Measurements from ENCODE around the gene CFAP299. TPM values are rescaled to one million over a fixed set of nuclear protein-coding genes. Genes with fewer than 3 reads are reported as not detected.

The CFAP299 gene
- total RNA-seq, 2 experiments from 2014 or later = 0.63 to 3.7 TPM

DNA sequence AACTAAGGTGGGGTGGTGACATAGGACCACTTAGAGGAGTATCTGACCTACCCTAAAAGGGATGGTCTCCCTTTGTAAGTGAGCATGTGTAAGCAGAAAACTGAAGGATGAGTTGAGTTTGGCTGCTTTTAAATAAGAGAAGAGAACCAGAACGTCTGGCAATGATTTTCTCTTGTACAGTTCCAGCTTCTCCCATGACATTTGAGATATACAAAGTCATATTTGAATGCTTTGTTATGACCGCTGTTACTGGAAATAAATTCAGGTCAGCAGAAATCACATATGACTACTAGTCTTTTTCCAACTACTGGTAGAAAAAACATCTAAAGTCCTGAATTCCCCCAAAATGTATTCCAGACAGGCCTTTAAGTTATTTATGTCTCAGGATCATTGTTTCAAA, 381.7 kb downstream of the CFAP299 start:
- Histone ChIP-seq H3K27ac (ENCODE audit: low read depth, low read length, poor library complexity, severe bottlenecking) (no peak overlapping the region), H4K20me1 (ENCODE audit: insufficient read depth, low read length) (no peaks in the 10 kb centered on the region), H3K4me2 (ENCODE audit: low read length) (no peak overlapping the region), H3K36me3 (ENCODE audit: insufficient read depth, low read length) (peaks cover 15% of the 10 kb centered on the region; the same call in 1 of the 2 replicates), H3K4me3 (ENCODE audit: low read depth, low read length, poor library complexity, severe bottlenecking) (no peak overlapping the region), H3K79me2 (ENCODE audit: insufficient read depth, low read depth, low read length) (no peaks in the 10 kb centered on the region), H3K9me3 (ENCODE audit: low read length) (peaks cover 46% of the 10 kb centered on the region), H2AFZ (ENCODE audit: low read length) (no peak overlapping the region), H3K9me2 (ENCODE audit: insufficient read depth, low read length) (no peaks in the 10 kb centered on the region), H3K4me1 (ENCODE audit: insufficient read depth, low read length, poor library complexity, severe bottlenecking) (no peaks in the 10 kb centered on the region)
- BruUV-seq (replicated peaks) = no TSS peak
- intact Hi-C loops (cut with micrococcal nuclease; ENCODE audit: unreplicated experiment) = no loop called here
- CTCF ChIA-PET (ENCODE audit: unreplicated experiment) = no interaction called here
- TF ChIP-seq, protein P1, sequence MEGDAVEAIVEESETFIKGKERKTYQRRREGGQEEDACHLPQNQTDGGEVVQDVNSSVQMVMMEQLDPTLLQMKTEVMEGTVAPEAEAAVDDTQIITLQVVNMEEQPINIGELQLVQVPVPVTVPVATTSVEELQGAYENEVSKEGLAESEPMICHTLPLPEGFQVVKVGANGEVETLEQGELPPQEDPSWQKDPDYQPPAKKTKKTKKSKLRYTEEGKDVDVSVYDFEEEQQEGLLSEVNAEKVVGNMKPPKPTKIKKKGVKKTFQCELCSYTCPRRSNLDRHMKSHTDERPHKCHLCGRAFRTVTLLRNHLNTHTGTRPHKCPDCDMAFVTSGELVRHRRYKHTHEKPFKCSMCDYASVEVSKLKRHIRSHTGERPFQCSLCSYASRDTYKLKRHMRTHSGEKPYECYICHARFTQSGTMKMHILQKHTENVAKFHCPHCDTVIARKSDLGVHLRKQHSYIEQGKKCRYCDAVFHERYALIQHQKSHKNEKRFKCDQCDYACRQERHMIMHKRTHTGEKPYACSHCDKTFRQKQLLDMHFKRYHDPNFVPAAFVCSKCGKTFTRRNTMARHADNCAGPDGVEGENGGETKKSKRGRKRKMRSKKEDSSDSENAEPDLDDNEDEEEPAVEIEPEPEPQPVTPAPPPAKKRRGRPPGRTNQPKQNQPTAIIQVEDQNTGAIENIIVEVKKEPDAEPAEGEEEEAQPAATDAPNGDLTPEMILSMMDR (conservative IDR thresholded peaks at IDR 0.05; ENCODE audit: low read length) = no peak
- TF ChIP-seq EZH2phosphoT487 (IDR thresholded peaks at IDR 0.05; ENCODE audit: borderline replicate concordance, low read depth, low read length) = no peak
- no peak for DNase-seq (ENCODE audit: low spot score)
- POLR2A ChIA-PET = no interaction called here

DNA sequence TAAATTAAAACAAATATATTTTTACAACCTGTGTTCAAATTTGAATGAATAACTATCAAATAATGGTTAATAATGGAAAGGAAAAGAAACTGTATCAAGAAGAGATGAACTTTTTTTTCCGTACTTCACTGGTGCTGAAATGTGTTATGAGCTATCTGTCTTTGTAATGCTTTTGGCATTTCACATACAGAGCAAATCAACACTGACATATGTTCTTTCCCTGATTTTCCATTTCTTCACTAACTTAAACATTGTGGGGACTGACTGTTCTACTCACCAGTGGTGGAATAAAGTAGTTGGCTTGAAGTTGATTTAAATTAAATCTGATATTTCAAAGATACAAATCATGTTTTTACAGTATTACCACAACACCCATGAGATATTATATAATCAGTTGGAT, 390.9 kb downstream of the CFAP299 start:
- Histone ChIP-seq H3K27ac (ENCODE audit: low read depth, low read length, poor library complexity, severe bottlenecking) (no peak overlapping the region), H3K36me3 (ENCODE audit: insufficient read depth, low read length) (peaks cover 2% of the 10 kb centered on the region; the same call in 1 of the 2 replicates), H3K79me2 (ENCODE audit: insufficient read depth, low read depth, low read length) (no peaks in the 10 kb centered on the region), H3K9me2 (ENCODE audit: insufficient read depth, low read length) (no peaks in the 10 kb centered on the region), H3K4me1 (ENCODE audit: insufficient read depth, low read length, poor library complexity, severe bottlenecking) (peaks cover 3% of the 10 kb centered on the region), H2AFZ (ENCODE audit: low read length) (no peak overlapping the region), H4K20me1 (ENCODE audit: insufficient read depth, low read length) (no peaks in the 10 kb centered on the region), H3K4me3 (ENCODE audit: low read depth, low read length, poor library complexity, severe bottlenecking) (no peak overlapping the region), H3K9me3 (ENCODE audit: low read length) (peaks cover 14% of the 10 kb centered on the region; the same call in 1 of the 2 replicates), H3K4me2 (ENCODE audit: low read length) (no peak overlapping the region)
- no TSS peak for BruUV-seq (replicated peaks)
- no peak for DNase-seq (ENCODE audit: low spot score)
- no peak for TF ChIP-seq EZH2phosphoT487 (IDR thresholded peaks at IDR 0.05; ENCODE audit: borderline replicate concordance, low read depth, low read length)
- TF ChIP-seq, protein P1 (conservative IDR thresholded peaks at IDR 0.05; ENCODE audit: low read length) = no peak
- ChIA-PET POLR2A (interaction anchor here (0.6 to 1.9 kb wide), 3 partner anchors 16 to 288 kb away, joined by 3 to 5 read pairs (median 3); no protein-coding TSS in a partner anchor), CTCF (ENCODE audit: unreplicated experiment) (no interaction called here)
- intact Hi-C loops (cut with micrococcal nuclease; ENCODE audit: unreplicated experiment) = no loop called here

DNA sequence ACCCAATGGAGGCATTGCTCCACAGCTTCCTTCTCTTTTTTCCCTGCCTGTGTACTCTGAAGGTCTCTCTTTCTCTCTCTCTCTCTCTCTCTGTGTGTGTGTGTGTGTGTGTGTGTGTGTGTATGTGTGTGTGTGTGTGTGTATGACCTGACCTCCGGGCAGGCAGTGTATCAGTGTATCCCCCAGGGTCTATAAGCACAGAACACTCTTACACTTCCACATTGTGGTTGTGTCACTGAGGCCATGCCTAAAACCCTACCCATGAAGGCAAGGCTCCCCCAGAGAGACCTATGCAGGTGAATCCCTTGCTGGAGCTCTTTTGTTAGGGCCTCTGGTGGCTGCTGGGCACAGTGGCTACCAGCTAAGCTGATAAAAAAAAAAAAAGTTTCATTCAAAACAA, 394.6 kb downstream of the CFAP299 start:
- ChIA-PET POLR2A (interaction anchor here (0.6 to 1.8 kb wide), 6 partner anchors 11 to 1752 kb away, joined by 3 to 6 read pairs (median 4); no protein-coding TSS in a partner anchor), CTCF (ENCODE audit: unreplicated experiment) (no interaction called here)
- BruUV-seq (replicated peaks) = no TSS peak
- TF ChIP-seq, protein P1 (conservative IDR thresholded peaks at IDR 0.05; ENCODE audit: low read length) = no peak
- no peak for TF ChIP-seq EZH2phosphoT487 (IDR thresholded peaks at IDR 0.05; ENCODE audit: borderline replicate concordance, low read depth, low read length)
- Histone ChIP-seq H3K36me3 (ENCODE audit: insufficient read depth, low read length) (no peaks in the 10 kb centered on the region; the same call in 1 of the 2 replicates), H3K27ac (ENCODE audit: low read depth, low read length, poor library complexity, severe bottlenecking) (no peak overlapping the region), H3K4me3 (ENCODE audit: low read depth, low read length, poor library complexity, severe bottlenecking) (no peak overlapping the region), H2AFZ (ENCODE audit: low read length) (peak overlapping the region; percentile 7), H3K79me2 (ENCODE audit: insufficient read depth, low read depth, low read length) (no peaks in the 10 kb centered on the region), H3K4me2 (ENCODE audit: low read length) (no peak overlapping the region), H3K9me2 (ENCODE audit: insufficient read depth, low read length) (no peaks in the 10 kb centered on the region), H3K4me1 (ENCODE audit: insufficient read depth, low read length, poor library complexity, severe bottlenecking) (peaks cover 5% of the 10 kb centered on the region), H3K9me3 (ENCODE audit: low read length) (peaks cover 20% of the 10 kb centered on the region; the same call in 1 of the 2 replicates), H4K20me1 (ENCODE audit: insufficient read depth, low read length) (no peaks in the 10 kb centered on the region)
- DNase-seq (ENCODE audit: low spot score) = peak; percentile 14
- intact Hi-C loops (cut with micrococcal nuclease; ENCODE audit: unreplicated experiment) = no loop called here
